ENCODE results near the gene CMBL. TPM values are rescaled to one million over a fixed set of nuclear protein-coding genes. Genes with fewer than 3 reads are reported as not detected.

Gene CMBL
- total RNA-seq, 1 experiment from 2014 or later, result 12.9 TPM

GRCh38 chr5:10303201-10303600 is 4.5 kb downstream of the CMBL start:
- intact Hi-C loops (cut with micrococcal nuclease; ENCODE audit: unreplicated experiment), result loop anchor here (5.0 kb wide), 1 partner anchor 54 kb away; no protein-coding TSS in a partner anchor
- H3K27me3 Mint-ChIP-seq (ENCODE audit: unreplicated experiment), result no peaks in the 10 kb centered on the region
- H3K36me3 Mint-ChIP-seq (ENCODE audit: insufficient read depth, unreplicated experiment), result peaks cover 8% of the 10 kb centered on the region
- DNase-seq, result no peak
- BruUV-seq (replicated peaks), result no TSS peak
- H3K4me3 Mint-ChIP-seq (ENCODE audit: low read depth, unreplicated experiment), result no peak overlapping the region
- H3K27ac Mint-ChIP-seq (ENCODE audit: unreplicated experiment), result no peak overlapping the region
- no peak for TF ChIP-seq CTCF (IDR thresholded peaks at IDR 0.05; ENCODE audit: unreplicated experiment)
- H3K4me1 Mint-ChIP-seq (ENCODE audit: low read depth, unreplicated experiment), result peaks cover 50% of the 10 kb centered on the region
- CTCF ChIA-PET, result no interaction called here
- H3K9me3 Mint-ChIP-seq (ENCODE audit: low read depth, unreplicated experiment), result no peaks in the 10 kb centered on the region

GRCh38 chr5:10301842-10302610 is 5.7 kb downstream of the CMBL start:
- H3K27ac Mint-ChIP-seq (ENCODE audit: unreplicated experiment), result no peak overlapping the region
- H3K4me1 Mint-ChIP-seq (ENCODE audit: low read depth, unreplicated experiment), result peaks cover 48% of the 10 kb centered on the region
- CTCF ChIA-PET, result no interaction called here
- no peaks in the 10 kb centered on the region for H3K27me3 Mint-ChIP-seq (ENCODE audit: unreplicated experiment)
- intact Hi-C loops (cut with micrococcal nuclease; ENCODE audit: unreplicated experiment), result loop anchor here (5.0 kb wide), 1 partner anchor 55 kb away; no protein-coding TSS in a partner anchor
- peak; percentile 90 for DNase-seq
- no peaks in the 10 kb centered on the region for H3K9me3 Mint-ChIP-seq (ENCODE audit: low read depth, unreplicated experiment)
- TF ChIP-seq CTCF (IDR thresholded peaks at IDR 0.05; ENCODE audit: unreplicated experiment), result no peak
- no TSS peak for BruUV-seq (replicated peaks)
- H3K36me3 Mint-ChIP-seq (ENCODE audit: insufficient read depth, unreplicated experiment), result no peaks in the 10 kb centered on the region
- peak overlapping the region; percentile 69 for H3K4me3 Mint-ChIP-seq (ENCODE audit: low read depth, unreplicated experiment)

DNA sequence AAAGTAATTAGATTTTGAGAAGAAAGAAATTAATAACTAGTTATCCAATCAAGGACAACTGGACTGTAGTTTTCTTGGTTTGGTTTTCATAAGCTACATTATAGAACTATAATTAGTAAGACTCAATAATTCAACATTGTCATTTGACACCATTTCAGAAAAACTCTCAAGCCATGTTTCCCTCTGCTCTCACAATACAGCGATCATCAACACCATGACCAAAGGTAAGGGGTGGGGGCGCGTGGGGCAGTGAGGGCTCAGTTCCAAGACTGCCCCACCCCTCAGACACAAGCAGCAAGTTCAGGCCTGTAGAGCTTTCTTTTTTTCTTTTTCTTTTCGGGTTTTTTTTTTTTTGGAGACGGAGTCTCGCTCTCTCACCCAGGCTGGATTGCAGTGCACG is 6.4 kb downstream of the CMBL start:
- Mint-ChIP-seq H3K4me1 (ENCODE audit: low read depth, unreplicated experiment) (peaks cover 41% of the 10 kb centered on the region), H3K4me3 (ENCODE audit: low read depth, unreplicated experiment) (peak overlapping the region; percentile 69), H3K36me3 (ENCODE audit: insufficient read depth, unreplicated experiment) (no peaks in the 10 kb centered on the region), H3K27me3 (ENCODE audit: unreplicated experiment) (no peaks in the 10 kb centered on the region), H3K9me3 (ENCODE audit: low read depth, unreplicated experiment) (no peaks in the 10 kb centered on the region), H3K27ac (ENCODE audit: unreplicated experiment) (no peak overlapping the region)
- BruUV-seq (replicated peaks), result no TSS peak
- no peak for TF ChIP-seq CTCF (IDR thresholded peaks at IDR 0.05; ENCODE audit: unreplicated experiment)
- no peak for DNase-seq
- intact Hi-C loops (cut with micrococcal nuclease; ENCODE audit: unreplicated experiment), result loop anchor here (5.0 kb wide), 1 partner anchor 56 kb away; no protein-coding TSS in a partner anchor
- CTCF ChIA-PET, result interaction anchor here (0.6 kb wide), 1 partner anchor 9 kb away, joined by 8 read pairs; no protein-coding TSS in a partner anchor

- no peak for TF ChIP-seq CTCF (IDR thresholded peaks at IDR 0.05; ENCODE audit: unreplicated experiment)
- peaks cover 42% of the 10 kb centered on the region for H3K4me1 Mint-ChIP-seq (ENCODE audit: low read depth, unreplicated experiment)
- H3K27me3 Mint-ChIP-seq (ENCODE audit: unreplicated experiment), result no peaks in the 10 kb centered on the region
- no peak for DNase-seq
- BruUV-seq (replicated peaks), result no TSS peak
- intact Hi-C loops (cut with micrococcal nuclease; ENCODE audit: unreplicated experiment), result loop anchor here (5.0 kb wide), 1 partner anchor 57 kb away; no protein-coding TSS in a partner anchor
- H3K9me3 Mint-ChIP-seq (ENCODE audit: low read depth, unreplicated experiment), result no peaks in the 10 kb centered on the region
- no peak overlapping the region for H3K4me3 Mint-ChIP-seq (ENCODE audit: low read depth, unreplicated experiment)
- H3K36me3 Mint-ChIP-seq (ENCODE audit: insufficient read depth, unreplicated experiment), result no peaks in the 10 kb centered on the region
- CTCF ChIA-PET, result no interaction called here
- H3K27ac Mint-ChIP-seq (ENCODE audit: unreplicated experiment), result no peak overlapping the region
Measured at GRCh38 chr5:10300246-10300645, 7.5 kb downstream of the CMBL start.
